Measurements from ENCODE around the gene TMUB2. TPM values are rescaled to one million over a fixed set of nuclear protein-coding genes. Genes with fewer than 3 reads are reported as not detected.
A peak's percentile ranks its signal among the peaks of the same experiment; 100 is the strongest.

Gene TMUB2
- total and polyA plus RNA-seq, 2 of the 13 experiments (the other 11 are each of a cell fraction or from before 2014, with no cell fraction given) = 26.9 to 50.8 TPM

DNA sequence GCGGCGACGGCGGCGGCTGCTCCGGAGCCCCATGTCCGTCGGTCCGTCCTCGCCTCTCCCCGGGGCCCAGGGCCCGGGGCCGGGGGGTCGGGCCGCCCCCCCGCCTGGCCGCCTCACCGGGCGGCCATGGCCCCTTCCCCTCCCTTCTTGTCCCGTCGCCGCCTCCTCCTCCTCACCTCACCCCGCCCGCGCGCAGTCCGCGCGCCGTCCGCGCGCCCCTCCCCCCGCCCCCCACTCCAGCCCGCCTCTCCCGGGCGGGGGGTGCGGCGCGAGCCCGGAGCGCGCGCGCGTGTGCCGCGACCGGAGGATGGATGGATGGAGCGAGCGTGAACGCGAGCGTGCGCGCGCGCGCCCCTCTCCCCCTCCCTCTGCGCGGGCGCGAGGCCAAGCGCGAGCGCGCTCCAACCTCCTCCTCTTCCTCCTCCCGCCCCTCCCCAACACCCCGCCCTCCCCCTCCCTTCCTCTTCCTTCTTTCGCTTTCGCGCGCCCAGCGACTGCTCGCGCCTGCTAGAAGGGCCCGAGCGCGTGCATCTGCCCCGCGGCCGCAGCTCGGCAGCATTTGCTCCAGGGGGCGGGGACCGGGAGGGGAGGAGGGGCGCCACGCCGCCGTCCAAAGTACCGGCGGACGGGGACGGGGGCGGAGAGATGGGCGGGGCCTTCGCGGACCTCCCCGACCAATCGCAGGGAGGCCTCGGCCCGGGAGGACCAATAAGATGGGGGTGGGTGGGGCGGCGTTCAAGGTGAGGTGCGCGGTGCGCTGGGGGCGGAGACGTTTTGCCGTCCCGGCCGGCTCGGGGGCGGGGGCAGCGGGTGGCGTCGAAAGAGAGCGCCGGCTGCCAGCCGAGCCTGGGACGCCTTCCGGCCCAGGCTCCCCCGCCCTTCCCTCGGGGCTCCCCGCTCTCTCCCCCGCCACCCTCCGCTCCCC, 13.0 kb downstream of the TMUB2 start, which contains the start of gene ATXN7L3 (continued):
- TF ChIP-seq, protein P1, sequence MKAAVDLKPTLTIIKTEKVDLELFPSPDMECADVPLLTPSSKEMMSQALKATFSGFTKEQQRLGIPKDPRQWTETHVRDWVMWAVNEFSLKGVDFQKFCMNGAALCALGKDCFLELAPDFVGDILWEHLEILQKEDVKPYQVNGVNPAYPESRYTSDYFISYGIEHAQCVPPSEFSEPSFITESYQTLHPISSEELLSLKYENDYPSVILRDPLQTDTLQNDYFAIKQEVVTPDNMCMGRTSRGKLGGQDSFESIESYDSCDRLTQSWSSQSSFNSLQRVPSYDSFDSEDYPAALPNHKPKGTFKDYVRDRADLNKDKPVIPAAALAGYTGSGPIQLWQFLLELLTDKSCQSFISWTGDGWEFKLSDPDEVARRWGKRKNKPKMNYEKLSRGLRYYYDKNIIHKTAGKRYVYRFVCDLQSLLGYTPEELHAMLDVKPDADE (CRISPR knock-in tag; IDR thresholded peaks at IDR 0.05) = peak; percentile 76; the same call in 1 of the 2 replicates
- no peak for TF ChIP-seq ZNF768 (CRISPR knock-in tag; IDR thresholded peaks at IDR 0.05)
- TF ChIP-seq NONO (IDR thresholded peaks at IDR 0.05) = no peak
- peak; percentile 37 for TF ChIP-seq NONO (CRISPR knock-in tag; conservative IDR thresholded peaks at IDR 0.05)
- TF ChIP-seq, protein P2, sequence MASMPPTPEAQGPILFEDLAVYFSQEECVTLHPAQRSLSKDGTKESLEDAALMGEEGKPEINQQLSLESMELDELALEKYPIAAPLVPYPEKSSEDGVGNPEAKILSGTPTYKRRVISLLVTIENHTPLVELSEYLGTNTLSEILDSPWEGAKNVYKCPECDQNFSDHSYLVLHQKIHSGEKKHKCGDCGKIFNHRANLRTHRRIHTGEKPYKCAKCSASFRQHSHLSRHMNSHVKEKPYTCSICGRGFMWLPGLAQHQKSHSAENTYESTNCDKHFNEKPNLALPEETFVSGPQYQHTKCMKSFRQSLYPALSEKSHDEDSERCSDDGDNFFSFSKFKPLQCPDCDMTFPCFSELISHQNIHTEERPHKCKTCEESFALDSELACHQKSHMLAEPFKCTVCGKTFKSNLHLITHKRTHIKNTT (CRISPR knock-in tag; IDR thresholded peaks at IDR 0.05) = no peak
- peak; percentile 89 for TF ChIP-seq SP5 (CRISPR knock-in tag; IDR thresholded peaks at IDR 0.05; ENCODE audit: borderline replicate concordance, low read depth)
- no peak for TF ChIP-seq DNMT1 (CRISPR knock-in tag; IDR thresholded peaks at IDR 0.05)
- no peak for TF ChIP-seq ELK4 (CRISPR knock-in tag; IDR thresholded peaks at IDR 0.05; ENCODE audit: borderline replicate concordance)
- no peak for TF ChIP-seq TAF1 (CRISPR knock-in tag; IDR thresholded peaks at IDR 0.05)
- TF ChIP-seq, protein P3, sequence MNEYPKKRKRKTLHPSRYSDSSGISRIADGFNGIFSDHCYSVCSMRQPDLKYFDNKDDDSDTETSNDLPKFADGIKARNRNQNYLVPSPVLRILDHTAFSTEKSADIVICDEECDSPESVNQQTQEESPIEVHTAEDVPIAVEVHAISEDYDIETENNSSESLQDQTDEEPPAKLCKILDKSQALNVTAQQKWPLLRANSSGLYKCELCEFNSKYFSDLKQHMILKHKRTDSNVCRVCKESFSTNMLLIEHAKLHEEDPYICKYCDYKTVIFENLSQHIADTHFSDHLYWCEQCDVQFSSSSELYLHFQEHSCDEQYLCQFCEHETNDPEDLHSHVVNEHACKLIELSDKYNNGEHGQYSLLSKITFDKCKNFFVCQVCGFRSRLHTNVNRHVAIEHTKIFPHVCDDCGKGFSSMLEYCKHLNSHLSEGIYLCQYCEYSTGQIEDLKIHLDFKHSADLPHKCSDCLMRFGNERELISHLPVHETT (CRISPR knock-in tag; conservative IDR thresholded peaks at IDR 0.05) = peak; percentile 95
- TF ChIP-seq ARNT2 (CRISPR knock-in tag; IDR thresholded peaks at IDR 0.05; ENCODE audit: low read depth) = no peak
- no peak; the same call in 1 of the 2 replicates for TF ChIP-seq ZNF609 (CRISPR knock-in tag; IDR thresholded peaks at IDR 0.05; ENCODE audit: borderline replicate concordance)
- TF ChIP-seq, protein P4, sequence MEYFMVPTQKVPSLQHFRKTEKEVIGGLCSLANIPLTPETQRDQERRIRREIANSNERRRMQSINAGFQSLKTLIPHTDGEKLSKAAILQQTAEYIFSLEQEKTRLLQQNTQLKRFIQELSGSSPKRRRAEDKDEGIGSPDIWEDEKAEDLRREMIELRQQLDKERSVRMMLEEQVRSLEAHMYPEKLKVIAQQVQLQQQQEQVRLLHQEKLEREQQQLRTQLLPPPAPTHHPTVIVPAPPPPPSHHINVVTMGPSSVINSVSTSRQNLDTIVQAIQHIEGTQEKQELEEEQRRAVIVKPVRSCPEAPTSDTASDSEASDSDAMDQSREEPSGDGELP (IDR thresholded peaks at IDR 0.05; ENCODE audit: borderline replicate concordance, low read depth) = peak; percentile 54; the same call in 1 of the 2 replicates
- no peak; the same call in 1 of the 2 replicates for TF ChIP-seq FOSL2 (CRISPR knock-in tag; IDR thresholded peaks at IDR 0.05)
- no peak for TF ChIP-seq GPN1 (CRISPR knock-in tag; IDR thresholded peaks at IDR 0.05; ENCODE audit: borderline replicate concordance)
- peak; percentile 83 for TF ChIP-seq PHF20 (CRISPR knock-in tag; IDR thresholded peaks at IDR 0.05)
- TF ChIP-seq ZNF331 (CRISPR knock-in tag; IDR thresholded peaks at IDR 0.05) = no peak
- TF ChIP-seq MEF2D (CRISPR knock-in tag; IDR thresholded peaks at IDR 0.05) = no peak

Measured in HepG2 (cell line).